Measurements from ENCODE around the gene MND1. TPM values are rescaled to one million over a fixed set of nuclear protein-coding genes. Genes with fewer than 3 reads are reported as not detected.

The MND1 gene
- total RNA-seq, 1 donor from 2014 or later, result 1.00 TPM

DNA sequence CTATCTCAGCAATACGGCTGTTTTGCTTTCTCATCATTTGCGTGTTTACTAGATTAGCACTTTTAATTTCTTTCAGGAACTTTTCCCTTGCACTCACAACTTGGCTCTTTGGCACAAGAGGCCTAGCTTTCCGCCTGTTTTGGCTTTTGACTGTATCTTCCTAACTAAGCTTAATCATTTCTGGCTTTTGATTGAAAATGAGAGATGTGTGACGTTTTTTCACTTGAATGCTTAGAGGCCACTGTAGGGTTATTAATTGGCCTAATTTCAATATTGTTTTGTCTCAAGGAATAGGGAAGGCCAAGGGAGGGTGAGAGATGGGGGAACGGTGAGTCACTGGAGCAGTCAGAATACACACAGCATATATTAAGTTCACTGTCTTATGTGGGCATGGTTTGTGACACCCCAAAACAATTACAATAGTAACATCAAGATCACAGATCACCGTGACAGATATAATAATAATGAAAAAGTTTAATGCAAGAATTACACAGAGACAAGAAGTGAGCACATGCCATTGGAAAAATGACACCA lies 27.3 kb downstream of the MND1 start:
- H3K9me3 ChIP-seq (ENCODE audit: insufficient read depth, low read depth, low read length), result no peaks in the 10 kb centered on the region
- peak; percentile 9 for FAIRE-seq
- H3K4me3 ChIP-seq (ENCODE audit: insufficient read depth, low read depth, low read length), result no peak overlapping the region
- no peaks in the 10 kb centered on the region for H4K20me1 ChIP-seq (ENCODE audit: insufficient read depth, low read length)
- no peaks in the 10 kb centered on the region for H3K36me3 ChIP-seq (ENCODE audit: insufficient read depth, low read length)
- Mint-ChIP-seq H3K27me3 (ENCODE audit: low read depth, unreplicated experiment) (no peaks in the 10 kb centered on the region), H3K4me1 (ENCODE audit: low read depth, unreplicated experiment) (peaks cover 2% of the 10 kb centered on the region), H3K4me3 (ENCODE audit: unreplicated experiment) (no peak overlapping the region), H3K9me3 (ENCODE audit: unreplicated experiment) (peaks cover 2% of the 10 kb centered on the region), H3K27ac (ENCODE audit: unreplicated experiment) (no peak overlapping the region), H3K36me3 (ENCODE audit: low read depth, unreplicated experiment) (peaks cover 2% of the 10 kb centered on the region)
- H3K9ac ChIP-seq (ENCODE audit: low read length), result no peak overlapping the region
- H3K27me3 ChIP-seq (ENCODE audit: insufficient read depth, low read length), result no peaks in the 10 kb centered on the region
- no peak for DNase-seq (ENCODE audit: low read depth)
- H3K79me2 ChIP-seq (ENCODE audit: insufficient read depth, low read length), result no peaks in the 10 kb centered on the region
- H3K4me1 ChIP-seq (ENCODE audit: insufficient read depth, low read length), result no peaks in the 10 kb centered on the region
- H3K4me2 ChIP-seq (ENCODE audit: low read length), result no peak overlapping the region
- H3K27ac ChIP-seq (ENCODE audit: low read depth, low read length), result no peak overlapping the region
- no peak overlapping the region for H2AFZ ChIP-seq (ENCODE audit: low read depth, low read length)
- TF ChIP-seq EZH2 (IDR thresholded peaks at IDR 0.05; ENCODE audit: insufficient read depth, low read length) (no peak), CTCF (IDR thresholded peaks at IDR 0.05; ENCODE audit: insufficient read depth, low read depth, low read length) (no peak)

DNA sequence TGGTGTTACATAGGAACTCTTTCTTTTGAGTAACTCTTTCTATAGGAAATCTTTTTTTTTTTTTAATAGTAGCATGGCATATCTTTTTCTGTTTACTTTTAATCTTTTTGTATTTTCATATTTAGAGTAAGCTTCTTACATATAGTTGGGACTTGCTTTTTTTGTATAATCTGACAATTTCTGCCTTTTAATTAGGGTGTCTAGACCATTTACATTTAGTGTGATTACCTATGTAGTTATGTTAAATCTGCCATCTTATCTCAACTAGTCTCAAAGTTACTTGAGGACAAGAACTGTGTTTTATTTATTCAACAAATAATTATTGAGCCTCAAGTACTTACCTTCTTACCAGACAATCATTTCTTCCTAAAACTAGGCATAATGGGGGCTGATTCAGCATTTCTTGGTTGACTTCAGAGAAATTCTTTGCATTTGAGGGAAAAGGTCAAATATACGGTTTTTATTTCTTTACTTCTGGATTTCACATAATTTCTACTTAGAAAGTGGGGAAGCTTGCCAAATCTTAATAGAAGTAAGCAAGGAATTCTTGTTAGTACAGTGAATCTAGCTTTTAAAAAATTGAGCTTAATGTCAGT lies 28.6 kb downstream of the MND1 start:
- Histone ChIP-seq H3K4me1 (ENCODE audit: insufficient read depth, low read length) (no peaks in the 10 kb centered on the region), H3K27me3 (ENCODE audit: insufficient read depth, low read length) (no peaks in the 10 kb centered on the region), H3K79me2 (ENCODE audit: insufficient read depth, low read length) (no peaks in the 10 kb centered on the region), H3K9me3 (ENCODE audit: insufficient read depth, low read depth, low read length) (no peaks in the 10 kb centered on the region), H3K27ac (ENCODE audit: low read depth, low read length) (no peak overlapping the region), H2AFZ (ENCODE audit: low read depth, low read length) (no peak overlapping the region), H3K9ac (ENCODE audit: low read length) (no peak overlapping the region), H3K4me2 (ENCODE audit: low read length) (no peak overlapping the region), H3K4me3 (ENCODE audit: insufficient read depth, low read depth, low read length) (no peak overlapping the region), H3K36me3 (ENCODE audit: insufficient read depth, low read length) (no peaks in the 10 kb centered on the region), H4K20me1 (ENCODE audit: insufficient read depth, low read length) (no peaks in the 10 kb centered on the region)
- TF ChIP-seq EZH2 (IDR thresholded peaks at IDR 0.05; ENCODE audit: insufficient read depth, low read length), result no peak
- TF ChIP-seq CTCF (IDR thresholded peaks at IDR 0.05; ENCODE audit: insufficient read depth, low read depth, low read length), result no peak
- no peak overlapping the region for H3K27ac Mint-ChIP-seq (ENCODE audit: unreplicated experiment)
- DNase-seq (ENCODE audit: low read depth), result no peak
- H3K4me3 Mint-ChIP-seq (ENCODE audit: unreplicated experiment), result no peak overlapping the region
- H3K4me1 Mint-ChIP-seq (ENCODE audit: low read depth, unreplicated experiment), result peaks cover 2% of the 10 kb centered on the region
- H3K9me3 Mint-ChIP-seq (ENCODE audit: unreplicated experiment), result no peaks in the 10 kb centered on the region
- H3K36me3 Mint-ChIP-seq (ENCODE audit: low read depth, unreplicated experiment), result peaks cover 2% of the 10 kb centered on the region
- no peaks in the 10 kb centered on the region for H3K27me3 Mint-ChIP-seq (ENCODE audit: low read depth, unreplicated experiment)
- no peak for FAIRE-seq

GRCh38 chr4:153374442-153374841 lies 30.0 kb downstream of the MND1 start:
- H3K9me3 ChIP-seq (ENCODE audit: insufficient read depth, low read depth, low read length), result no peaks in the 10 kb centered on the region
- no peaks in the 10 kb centered on the region for H3K36me3 ChIP-seq (ENCODE audit: insufficient read depth, low read length)
- peaks cover 2% of the 10 kb centered on the region for H3K36me3 Mint-ChIP-seq (ENCODE audit: low read depth, unreplicated experiment)
- H3K27me3 Mint-ChIP-seq (ENCODE audit: low read depth, unreplicated experiment), result no peaks in the 10 kb centered on the region
- H3K27me3 ChIP-seq (ENCODE audit: insufficient read depth, low read length), result no peaks in the 10 kb centered on the region
- DNase-seq (ENCODE audit: low read depth) (no peak), FAIRE-seq (peak; percentile 59)
- TF ChIP-seq EZH2 (IDR thresholded peaks at IDR 0.05; ENCODE audit: insufficient read depth, low read length), result no peak
- TF ChIP-seq CTCF (IDR thresholded peaks at IDR 0.05; ENCODE audit: insufficient read depth, low read depth, low read length), result no peak
- H3K4me1 Mint-ChIP-seq (ENCODE audit: low read depth, unreplicated experiment), result peaks cover 2% of the 10 kb centered on the region
- H3K27ac ChIP-seq (ENCODE audit: low read depth, low read length), result no peak overlapping the region
- H3K4me1 ChIP-seq (ENCODE audit: insufficient read depth, low read length), result no peaks in the 10 kb centered on the region
- H2AFZ ChIP-seq (ENCODE audit: low read depth, low read length), result no peak overlapping the region
- H3K4me2 ChIP-seq (ENCODE audit: low read length), result no peak overlapping the region
- H3K4me3 ChIP-seq (ENCODE audit: insufficient read depth, low read depth, low read length), result no peak overlapping the region
- no peak overlapping the region for H3K9ac ChIP-seq (ENCODE audit: low read length)
- H3K4me3 Mint-ChIP-seq (ENCODE audit: unreplicated experiment), result no peak overlapping the region
- H3K27ac Mint-ChIP-seq (ENCODE audit: unreplicated experiment), result no peak overlapping the region
- no peaks in the 10 kb centered on the region for H3K9me3 Mint-ChIP-seq (ENCODE audit: unreplicated experiment)
- no peaks in the 10 kb centered on the region for H4K20me1 ChIP-seq (ENCODE audit: insufficient read depth, low read length)
- no peaks in the 10 kb centered on the region for H3K79me2 ChIP-seq (ENCODE audit: insufficient read depth, low read length)

All from astrocyte (in vitro differentiated cells and primary cell).